ENCODE data around the gene GARRE1. TPM values are rescaled to one million over a fixed set of nuclear protein-coding genes. Genes with fewer than 3 reads are reported as not detected.

GARRE1 gene
- total RNA-seq, 2 experiments from 2014 or later = 69.7 to 72.0 TPM

DNA sequence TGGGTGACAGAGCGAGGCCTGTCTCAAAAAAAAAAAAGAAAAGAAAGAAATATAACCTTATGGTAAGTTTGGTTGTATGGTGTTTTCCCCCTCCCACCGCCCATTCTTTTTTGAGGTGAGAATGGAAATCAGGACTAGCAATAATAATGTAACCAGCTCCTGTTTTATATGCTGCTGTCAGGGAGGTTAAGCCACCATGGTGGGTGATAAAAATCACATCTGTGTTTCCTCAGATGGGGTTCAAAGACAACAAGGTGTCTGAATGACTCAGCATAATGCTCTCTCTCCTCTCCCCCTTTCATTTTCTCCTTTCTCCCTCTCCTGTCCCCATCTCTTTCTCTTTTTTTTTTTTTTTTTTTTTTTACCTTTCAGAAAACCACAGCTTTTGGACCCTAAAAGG is 28.3 kb upstream of the GARRE1 start:
- POLR2A ChIA-PET = interaction anchor here (0.8 to 2.0 kb wide), 3 partner anchors 44 to 132 kb away, joined by 3 to 8 read pairs (median 8); partner anchors contain the start of gene LSM14A
- TF ChIP-seq, protein P1, sequence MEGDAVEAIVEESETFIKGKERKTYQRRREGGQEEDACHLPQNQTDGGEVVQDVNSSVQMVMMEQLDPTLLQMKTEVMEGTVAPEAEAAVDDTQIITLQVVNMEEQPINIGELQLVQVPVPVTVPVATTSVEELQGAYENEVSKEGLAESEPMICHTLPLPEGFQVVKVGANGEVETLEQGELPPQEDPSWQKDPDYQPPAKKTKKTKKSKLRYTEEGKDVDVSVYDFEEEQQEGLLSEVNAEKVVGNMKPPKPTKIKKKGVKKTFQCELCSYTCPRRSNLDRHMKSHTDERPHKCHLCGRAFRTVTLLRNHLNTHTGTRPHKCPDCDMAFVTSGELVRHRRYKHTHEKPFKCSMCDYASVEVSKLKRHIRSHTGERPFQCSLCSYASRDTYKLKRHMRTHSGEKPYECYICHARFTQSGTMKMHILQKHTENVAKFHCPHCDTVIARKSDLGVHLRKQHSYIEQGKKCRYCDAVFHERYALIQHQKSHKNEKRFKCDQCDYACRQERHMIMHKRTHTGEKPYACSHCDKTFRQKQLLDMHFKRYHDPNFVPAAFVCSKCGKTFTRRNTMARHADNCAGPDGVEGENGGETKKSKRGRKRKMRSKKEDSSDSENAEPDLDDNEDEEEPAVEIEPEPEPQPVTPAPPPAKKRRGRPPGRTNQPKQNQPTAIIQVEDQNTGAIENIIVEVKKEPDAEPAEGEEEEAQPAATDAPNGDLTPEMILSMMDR (IDR thresholded peaks at IDR 0.05) = no peak
- Histone ChIP-seq H3K4me1 (ENCODE audit: insufficient read depth, low read length) (peaks cover 14% of the 10 kb centered on the region), H3K27ac (ENCODE audit: low read depth in 1 of 2, low read length in 2 of 2) (no peak overlapping the region), H3K27me3 (ENCODE audit: control insufficient read depth in 1 of 2, insufficient read depth in 2 of 2, low read length in 2 of 2) (no peaks in the 10 kb centered on the region), H3K9me3 (ENCODE audit: control insufficient read depth in 1 of 2, insufficient read depth in 1 of 2, low read length in 2 of 2) (no peaks in the 10 kb centered on the region), H3K4me3 (ENCODE audit: low read length) (no peak overlapping the region), H3K36me3 (ENCODE audit: insufficient read depth, low read length) (peaks cover 92% of the 10 kb centered on the region)
- H3K4me3 Mint-ChIP-seq = no peak overlapping the region
- H3K36me3 Mint-ChIP-seq (ENCODE audit: low read depth) = peaks cover 96% of the 10 kb centered on the region
- no peaks in the 10 kb centered on the region for H3K27me3 Mint-ChIP-seq
- CTCF ChIA-PET = interaction anchor here (0.6 kb wide), 1 partner anchor 783 kb away, joined by 4 read pairs; no protein-coding TSS in a partner anchor
- intact Hi-C loops (cut with DNase I, micrococcal nuclease) = no loop called here
- DNase-seq (peak in 3 of 14 experiments; percentile 9 to 21 (median 19)), ATAC-seq (ENCODE audit: poor library complexity) (no peak)
- peak overlapping the region; percentile 47 for H3K27ac Mint-ChIP-seq
- H3K4me1 Mint-ChIP-seq (ENCODE audit: low read depth) = peaks cover 34% of the 10 kb centered on the region
- no peaks in the 10 kb centered on the region for H3K9me3 Mint-ChIP-seq

DNA sequence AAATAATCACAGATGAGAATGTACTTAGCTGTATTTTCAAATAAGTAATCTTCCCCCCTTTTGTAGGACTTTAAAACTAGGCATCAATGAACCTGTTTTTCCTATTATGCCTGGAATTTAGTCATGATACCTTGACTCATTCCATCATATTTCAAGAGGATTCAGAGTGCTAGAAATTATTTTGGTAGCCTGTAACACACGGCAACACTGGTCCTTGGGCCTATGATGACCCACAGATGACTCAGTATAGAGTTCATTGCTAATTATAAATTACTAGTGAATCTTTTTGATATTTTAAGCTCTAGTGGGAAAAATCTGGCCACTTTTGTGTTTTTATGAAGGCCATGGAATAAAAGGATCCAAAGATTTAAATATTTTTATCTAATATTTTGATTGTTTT is 26.0 kb upstream of the GARRE1 start:
- CTCF ChIA-PET = interaction anchor here (1.1 to 1.4 kb wide), 2 partner anchors 80 to 81 kb away, joined by 3 read pairs; no protein-coding TSS in a partner anchor

DNA sequence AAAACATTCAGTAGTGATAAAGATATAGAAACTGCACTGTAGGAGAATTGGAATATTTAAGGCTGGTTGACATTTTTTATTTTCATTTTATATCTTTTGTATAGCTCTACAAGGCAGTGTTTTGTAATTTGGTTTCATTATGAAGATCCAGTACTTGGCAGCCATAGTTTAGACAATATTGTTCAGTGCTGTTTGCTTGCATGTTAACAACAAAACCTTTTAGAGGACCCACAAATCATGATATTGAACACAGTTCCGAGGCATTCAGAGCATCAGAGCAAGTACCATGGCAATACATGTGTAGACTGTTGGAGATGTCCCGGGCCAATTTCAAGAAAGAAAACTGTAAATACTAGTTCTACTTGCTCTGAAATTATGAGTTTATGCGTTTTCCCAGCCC is 25.6 kb upstream of the GARRE1 start:
- ATAC-seq (ENCODE audit: poor library complexity) = no peak
- Histone ChIP-seq H3K36me3 (ENCODE audit: insufficient read depth, low read length) (peaks cover 65% of the 10 kb centered on the region), H3K4me1 (ENCODE audit: insufficient read depth, low read length) (peaks cover 20% of the 10 kb centered on the region), H3K27ac (ENCODE audit: low read depth in 1 of 2, low read length in 2 of 2) (no peak overlapping the region), H3K4me3 (ENCODE audit: low read length) (no peak overlapping the region), H3K9me3 (ENCODE audit: control insufficient read depth in 1 of 2, insufficient read depth in 1 of 2, low read length in 2 of 2) (no peaks in the 10 kb centered on the region), H3K27me3 (ENCODE audit: control insufficient read depth in 1 of 2, insufficient read depth in 2 of 2, low read length in 2 of 2) (no peaks in the 10 kb centered on the region)
- TF ChIP-seq, protein P1 (IDR thresholded peaks at IDR 0.05) = no peak
- Mint-ChIP-seq H3K4me1 (ENCODE audit: low read depth) (peaks cover 38% of the 10 kb centered on the region), H3K27ac (no peak overlapping the region), H3K36me3 (ENCODE audit: low read depth) (peaks cover 82% of the 10 kb centered on the region), H3K4me3 (no peak overlapping the region), H3K9me3 (no peaks in the 10 kb centered on the region), H3K27me3 (no peaks in the 10 kb centered on the region)
- DNase-seq = no peak
- CTCF ChIA-PET = interaction anchor here (1.1 to 1.4 kb wide), 2 partner anchors 80 to 81 kb away, joined by 3 read pairs; no protein-coding TSS in a partner anchor
- intact Hi-C loops (cut with DNase I, micrococcal nuclease) = no loop called here
- POLR2A ChIA-PET = no interaction called here

More for the DNA sequence above, 26.0 kb upstream of the GARRE1 start:
- H3K27ac Mint-ChIP-seq = no peak overlapping the region
- no peak overlapping the region for H3K4me3 ChIP-seq (ENCODE audit: low read length)
- no peaks in the 10 kb centered on the region for H3K27me3 Mint-ChIP-seq
- H3K27ac ChIP-seq (ENCODE audit: low read depth in 1 of 2, low read length in 2 of 2) = no peak overlapping the region
- H3K27me3 ChIP-seq (ENCODE audit: control insufficient read depth in 1 of 2, insufficient read depth in 2 of 2, low read length in 2 of 2) = no peaks in the 10 kb centered on the region
- peaks cover 40% of the 10 kb centered on the region for H3K4me1 Mint-ChIP-seq (ENCODE audit: low read depth)
- intact Hi-C loops (cut with DNase I, micrococcal nuclease) = no loop called here
- H3K4me3 Mint-ChIP-seq = no peak overlapping the region
- peaks cover 69% of the 10 kb centered on the region for H3K36me3 ChIP-seq (ENCODE audit: insufficient read depth, low read length)
- no peaks in the 10 kb centered on the region for H3K9me3 Mint-ChIP-seq
- TF ChIP-seq, protein P1 (IDR thresholded peaks at IDR 0.05) = no peak
- H3K36me3 Mint-ChIP-seq (ENCODE audit: low read depth) = peaks cover 86% of the 10 kb centered on the region
- ATAC-seq (ENCODE audit: poor library complexity) = no peak
- POLR2A ChIA-PET = no interaction called here
- DNase-seq = no peak
- no peaks in the 10 kb centered on the region for H3K9me3 ChIP-seq (ENCODE audit: control insufficient read depth in 1 of 2, insufficient read depth in 1 of 2, low read length in 2 of 2)
- peaks cover 20% of the 10 kb centered on the region for H3K4me1 ChIP-seq (ENCODE audit: insufficient read depth, low read length)

Data from CD4-positive, alpha-beta T cell (primary cell).